NCI-H345 treated with DMSO at 0.1 percent for 48 hours (cell line): ENCODE measurements around the gene PLA2G4A.
"Not testable (repeated sequence)": the region's sequence is repeated elsewhere in the genome, so short reads cannot be mapped to it uniquely, and the experiment has no call there.

Experiments used
- DNase-seq: peaks from one replicate; lab custom pipeline; 2025; ENCODE audit not compliant: unreplicated experiment; lab: John Stamatoyannopoulos, UW

Gene PLA2G4A

GRCh38 chr1:186917106-186917786 is 88.5 kb downstream of the PLA2G4A start:
- DNase-seq, result not testable (repeated sequence)

GRCh38 chr1:186921386-186921785 is 92.6 kb downstream of the PLA2G4A start:
- not testable (repeated sequence) for DNase-seq

DNA sequence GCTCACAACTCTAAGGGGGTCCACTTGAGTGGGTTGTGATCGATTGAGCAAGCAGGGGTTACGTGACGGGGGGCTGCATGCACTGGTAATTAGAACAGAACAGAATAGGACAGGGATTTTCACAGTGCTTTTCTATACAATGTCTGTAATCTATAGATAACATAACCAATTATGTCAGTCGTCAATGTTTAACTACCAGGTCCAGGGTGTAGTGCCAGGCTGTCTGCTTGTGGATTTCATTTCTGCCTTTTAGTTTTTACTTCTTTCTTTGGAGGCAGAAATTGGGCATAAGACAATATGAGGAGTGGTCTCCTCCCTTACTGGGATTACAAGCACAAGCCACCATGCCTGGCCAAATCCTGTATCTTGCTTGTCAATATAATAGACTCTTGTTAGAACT is 94.1 kb downstream of the PLA2G4A start:
- not testable (repeated sequence) for DNase-seq

DNA sequence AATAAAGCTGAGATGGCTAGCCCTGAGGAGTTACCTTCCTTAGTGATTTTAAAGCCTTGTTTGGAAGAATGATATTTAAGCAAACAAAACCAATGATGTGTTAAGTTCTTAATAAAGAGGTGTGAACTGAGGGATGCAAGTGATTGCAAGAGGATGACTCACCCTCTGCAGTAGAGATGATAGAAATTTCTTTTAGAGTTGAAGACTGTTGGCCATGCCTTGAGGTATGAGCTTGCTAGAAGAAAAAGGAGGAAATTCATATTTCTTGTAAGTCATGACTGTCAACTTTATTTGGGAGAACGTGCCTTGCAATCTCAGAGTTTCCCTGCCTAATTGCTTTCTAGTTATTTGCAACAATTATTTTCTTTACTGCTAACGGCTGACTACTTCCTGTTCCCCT is 94.7 kb downstream of the PLA2G4A start:
- DNase-seq, result no peak

DNA sequence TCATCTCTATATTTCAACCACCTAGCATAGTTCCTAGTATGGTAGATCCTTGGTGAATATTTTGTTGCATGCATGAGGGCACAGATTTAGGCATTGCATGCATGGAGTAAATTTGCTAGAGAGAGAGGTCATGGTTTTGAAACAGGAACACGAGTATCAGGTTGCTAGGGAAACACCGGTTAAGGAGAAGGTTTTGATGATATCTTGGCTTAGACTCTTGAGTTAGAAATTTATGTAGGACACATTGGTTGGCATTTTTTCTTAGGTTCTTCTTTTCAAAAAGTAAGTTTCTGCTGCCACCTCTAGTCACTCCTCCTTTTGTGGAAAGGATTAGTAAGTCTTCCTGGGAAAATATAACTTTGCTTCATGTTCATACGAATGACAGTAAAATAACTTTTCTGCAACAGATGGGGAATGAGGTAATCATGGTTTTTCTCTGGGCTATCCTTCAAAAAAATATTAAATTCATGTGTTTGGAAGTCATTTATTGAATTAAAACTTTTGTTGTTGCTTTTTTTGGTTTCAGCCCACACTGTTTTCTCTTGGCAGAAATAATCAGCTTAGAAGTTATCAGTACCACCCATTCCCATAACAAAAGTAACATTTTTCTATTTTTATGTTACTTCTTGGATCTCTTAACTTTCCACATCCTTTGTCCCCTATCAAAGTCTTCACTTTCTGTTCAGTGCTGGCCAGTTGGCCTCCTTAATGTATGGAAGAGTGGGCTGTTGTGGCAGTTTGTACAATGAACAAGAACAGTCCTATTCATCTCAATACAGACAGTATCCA is 97.3 kb downstream of the PLA2G4A start:
- DNase-seq, result no peak

DNA sequence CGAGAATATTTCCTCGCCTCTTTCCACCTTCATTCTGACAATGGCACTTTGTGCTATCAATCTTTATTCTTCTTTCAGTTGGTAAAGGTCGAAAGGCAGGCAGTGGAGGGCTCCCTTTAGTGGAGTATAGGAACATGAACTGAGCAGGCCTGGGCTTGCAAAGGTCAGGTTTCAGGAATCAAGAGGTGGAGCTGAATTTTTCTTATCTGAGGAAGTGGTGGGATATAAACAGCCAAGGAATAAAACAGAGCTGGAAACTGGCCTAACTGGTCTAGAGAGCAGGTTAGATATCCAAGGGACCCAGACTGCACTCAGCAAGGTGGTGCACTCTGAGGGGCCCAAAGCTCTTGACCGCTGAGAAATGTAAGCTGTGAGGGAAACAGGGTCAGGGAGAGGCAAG is 99.1 kb downstream of the PLA2G4A start:
- no peak for DNase-seq

DNA sequence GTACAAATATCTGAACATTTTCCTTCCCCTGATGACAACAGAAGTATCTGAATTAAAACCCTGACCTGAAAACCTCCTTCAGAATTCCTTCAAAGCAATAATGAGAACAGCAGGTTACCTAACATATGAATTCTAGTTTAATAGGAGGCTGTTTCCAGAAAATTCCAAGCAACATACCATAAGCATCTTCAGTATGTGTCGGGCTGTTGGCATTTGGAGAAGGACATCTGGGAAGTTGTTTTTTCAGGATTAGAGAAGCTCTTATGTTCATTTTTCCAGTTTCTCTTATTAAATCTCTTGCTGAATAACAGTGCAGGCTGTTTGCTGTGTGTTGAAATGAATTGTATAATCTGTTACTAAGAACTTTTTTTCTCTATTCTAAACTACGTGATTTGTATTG is 101.5 kb downstream of the PLA2G4A start:
- DNase-seq, result no peak

GRCh38 chr1:186937016-186937670 is 108.4 kb downstream of the PLA2G4A start:
- no peak for DNase-seq

GRCh38 chr1:186943891-186944686 is 115.3 kb downstream of the PLA2G4A start:
- DNase-seq, result no peak

GRCh38 chr1:186945146-186945545 is 116.4 kb downstream of the PLA2G4A start:
- DNase-seq, result no peak

DNA sequence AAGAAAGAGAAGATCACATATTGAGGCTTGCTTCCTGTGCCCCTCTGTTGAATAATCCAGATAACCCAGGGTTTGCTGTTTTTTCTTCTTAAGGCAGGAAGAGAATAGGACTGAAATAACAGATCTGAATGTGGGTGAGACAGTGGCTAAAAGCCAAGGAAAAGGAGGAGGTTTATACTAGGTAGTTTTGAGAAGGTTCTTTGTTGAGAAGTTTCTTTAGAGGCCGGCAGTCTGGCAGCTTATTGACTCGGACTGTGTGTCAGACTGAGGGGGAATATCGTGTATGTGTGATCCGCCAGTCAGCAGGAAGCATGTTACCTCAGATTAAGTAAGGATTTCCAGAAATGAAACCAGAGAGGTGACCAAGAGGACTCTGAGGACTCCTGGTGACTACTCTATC is 119.8 kb downstream of the PLA2G4A start:
- no peak for DNase-seq

GRCh38 chr1:186949173-186949572 is 120.4 kb downstream of the PLA2G4A start:
- DNase-seq, result no peak

GRCh38 chr1:186950547-186950946 is 121.8 kb downstream of the PLA2G4A start:
- no peak for DNase-seq

GRCh38 chr1:186953876-186954275 is 125.1 kb downstream of the PLA2G4A start:
- no peak for DNase-seq

DNA sequence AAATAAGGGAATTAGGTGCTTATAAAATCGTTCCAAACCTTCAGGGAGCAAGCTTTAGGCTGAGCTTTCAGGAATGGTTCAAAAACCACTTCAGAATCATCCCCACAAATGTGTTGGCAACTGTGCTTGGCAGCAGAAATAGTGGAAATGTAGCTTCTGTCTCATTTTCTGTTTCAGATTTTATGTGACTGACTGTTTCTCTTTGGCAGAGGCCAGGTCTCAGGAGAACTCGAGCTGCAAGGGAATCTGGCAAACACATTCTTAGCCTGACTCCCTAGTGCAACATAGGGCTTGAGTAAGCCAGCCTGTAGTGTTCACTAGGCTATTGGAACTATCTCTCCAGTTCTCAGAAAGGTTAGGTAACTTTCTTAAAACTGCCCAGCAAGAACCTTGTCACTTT is 128.6 kb downstream of the PLA2G4A start:
- DNase-seq, result no peak

- DNase-seq, result no peak
Observed at GRCh38 chr1:186958520-186958919, 129.8 kb downstream of the PLA2G4A start.

GRCh38 chr1:186960861-186961260 is 132.1 kb downstream of the PLA2G4A start:
- DNase-seq, result no peak

DNA sequence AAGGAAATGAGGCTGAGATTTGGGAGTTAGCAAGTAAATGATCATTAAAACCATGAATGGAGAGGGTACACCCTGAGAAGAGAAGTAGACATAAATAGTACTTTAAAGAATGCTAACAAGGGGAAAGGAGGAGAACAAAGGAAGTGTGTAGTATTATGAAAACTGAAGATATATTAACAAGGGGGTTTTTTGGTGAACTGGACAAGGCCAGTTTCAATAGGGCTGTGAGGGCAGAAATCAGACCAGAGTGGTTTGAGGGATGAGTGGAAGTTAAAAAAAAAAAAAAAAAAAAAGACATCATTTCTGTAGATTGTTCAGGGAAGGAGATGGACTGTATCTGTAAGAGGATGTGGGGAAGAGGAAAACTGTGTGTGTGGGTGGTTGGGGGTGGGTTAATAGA is 137.1 kb downstream of the PLA2G4A start:
- no peak for DNase-seq

DNA sequence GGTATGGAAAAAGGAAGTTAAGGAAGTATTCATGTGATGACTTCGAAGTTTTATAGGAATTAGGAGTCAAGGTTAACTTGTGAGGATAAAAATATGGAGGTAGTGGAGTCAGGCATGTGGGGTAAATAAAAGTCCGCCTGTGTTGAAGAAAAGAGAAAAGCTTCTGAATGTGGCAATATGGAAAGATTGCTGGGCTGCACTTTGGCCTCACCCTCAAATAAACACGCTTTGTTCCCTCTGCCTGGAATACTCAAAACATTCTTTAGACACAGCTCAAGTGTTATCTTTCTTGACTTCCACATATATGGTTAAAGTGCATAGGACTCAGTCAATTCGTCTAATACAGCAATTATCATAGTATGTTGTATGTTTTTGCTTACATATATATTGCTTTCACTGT is 137.7 kb downstream of the PLA2G4A start:
- DNase-seq, result no peak

DNA sequence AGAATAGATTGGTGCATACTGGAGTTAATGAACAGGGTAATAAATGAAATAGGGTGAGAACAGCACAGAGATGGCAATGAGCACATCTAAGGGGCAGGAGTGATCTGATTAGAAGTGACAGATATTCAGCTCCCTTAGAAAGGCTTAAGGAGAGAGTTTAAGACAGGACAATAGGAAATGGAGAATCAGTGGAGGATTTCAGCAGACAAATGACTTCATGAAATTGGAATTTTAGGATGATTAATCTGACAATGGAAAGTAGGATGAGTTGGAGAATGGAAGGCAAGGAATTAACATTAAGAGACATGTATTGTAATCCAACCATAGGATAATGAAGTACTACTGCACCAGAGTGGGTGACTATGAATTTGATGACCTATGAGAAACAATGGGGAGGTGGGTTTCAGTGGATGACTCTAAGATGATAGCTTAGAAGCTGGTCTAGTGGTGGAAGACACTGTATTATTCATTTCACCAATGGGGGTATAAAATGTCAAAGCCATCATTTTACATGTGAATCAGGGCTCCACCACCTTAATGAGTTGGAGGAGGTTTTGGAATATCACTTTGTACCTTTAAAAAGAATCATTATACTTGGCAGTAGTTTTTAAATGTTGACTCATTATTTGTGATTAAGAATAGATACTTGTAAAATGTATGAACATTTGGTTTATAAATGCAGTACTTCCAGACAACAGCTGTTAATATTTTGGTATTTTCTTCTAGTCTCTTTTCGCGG is 139.1 kb downstream of the PLA2G4A start:
- no peak for DNase-seq

DNA sequence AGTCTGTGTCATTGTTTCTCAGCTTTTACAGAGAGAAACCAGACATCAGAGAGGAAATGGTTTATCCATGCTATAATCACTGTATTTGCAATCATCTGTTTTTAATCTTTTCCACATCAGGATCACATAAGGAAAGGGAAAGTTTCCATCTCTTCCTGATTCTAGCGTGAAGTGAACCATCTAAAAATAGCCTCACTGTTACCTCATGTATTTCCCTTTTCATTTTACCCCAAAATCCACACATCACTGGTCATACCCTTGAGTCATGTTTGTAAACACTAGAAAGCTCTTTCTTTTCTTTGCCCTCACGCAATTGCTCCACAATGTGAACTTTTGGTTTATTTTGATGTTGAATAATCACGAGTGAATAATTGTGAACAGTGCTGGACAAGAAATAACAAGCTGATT is 146.0 kb downstream of the PLA2G4A start:
- DNase-seq, result no peak
